ENCODE measurements around the gene SLC22A23. TPM values are rescaled to one million over a fixed set of nuclear protein-coding genes. Genes with fewer than 3 reads are reported as not detected.

SLC22A23 gene
- total and polyA plus RNA-seq, 2 experiments from 2014 or later: 6.1 to 38.3 TPM

GRCh38 chr6:3335169-3335568 lies 121.7 kb downstream of the SLC22A23 start (continued):
- TF ChIP-seq STAT1 (IDR thresholded peaks at IDR 0.05; ENCODE audit: unreplicated experiment): no peak

DNA sequence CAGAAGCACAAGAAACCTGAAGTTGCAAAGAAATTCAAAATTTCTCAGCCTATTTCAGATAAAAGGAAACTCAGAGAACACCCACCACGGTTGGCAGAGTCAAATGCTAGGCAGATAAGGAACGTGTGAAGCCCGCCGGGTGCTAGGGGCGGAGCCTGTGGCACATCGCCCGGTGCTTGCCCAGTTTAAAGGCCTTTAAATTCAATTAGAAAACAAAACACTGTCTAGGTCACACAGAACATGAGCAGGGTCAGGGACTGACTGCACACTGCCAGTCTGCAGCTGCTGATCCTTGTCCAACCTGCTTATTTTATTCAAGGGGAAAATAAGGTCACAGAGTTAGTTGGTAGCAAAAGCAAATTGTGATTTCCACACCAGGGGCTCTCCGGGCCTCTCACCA lies 122.3 kb downstream of the SLC22A23 start:
- Histone ChIP-seq H3K79me2 (replicated peaks; ENCODE audit: insufficient read depth) (peaks cover 70% of the 10 kb centered on the region), H4K20me1 (replicated peaks; ENCODE audit: insufficient read depth) (no peaks in the 10 kb centered on the region), H3K4me1 (ENCODE audit: insufficient read depth) (peaks cover 47% of the 10 kb centered on the region), H3K27ac (ENCODE audit: low read depth) (no peak overlapping the region), H3K4me2 (no peak overlapping the region), H3K9me2 (ENCODE audit: insufficient read depth) (no peaks in the 10 kb centered on the region), H3K4me3 (no peak overlapping the region), H3K36me3 (ENCODE audit: insufficient read depth) (no peaks in the 10 kb centered on the region), H3F3A (replicated peaks; ENCODE audit: low read depth) (no peaks in the 10 kb centered on the region; the same call in 1 of the 2 replicates), H3K27me3 (ENCODE audit: insufficient read depth) (no peaks in the 10 kb centered on the region), H2AFZ (no peak overlapping the region)
- DNase-seq (ENCODE audit: low spot score) (no peak), ATAC-seq (no peak)
- no peak overlapping the region for H3K4me3 Mint-ChIP-seq
- H3K36me3 Mint-ChIP-seq (ENCODE audit: low read depth): no peaks in the 10 kb centered on the region; the same call in 2 of the 3 replicates
- H3K4me1 Mint-ChIP-seq: peaks cover 85% of the 10 kb centered on the region
- H3K9me3 Mint-ChIP-seq: no peaks in the 10 kb centered on the region; the same call in 2 of the 3 replicates
- peaks cover 27% of the 10 kb centered on the region for H3K27me3 Mint-ChIP-seq (ENCODE audit: insufficient read depth, low read depth, poor library complexity)
- H3K27ac Mint-ChIP-seq: no peak overlapping the region
- no peak for TF ChIP-seq CTCF (conservative IDR thresholded peaks at IDR 0.05; ENCODE audit: low read depth in 2 of 2)
- TF ChIP-seq EZH2 (IDR thresholded peaks at IDR 0.05; ENCODE audit: low read depth, unreplicated experiment): no peak
- no peak for TF ChIP-seq POLR2AphosphoS5 (IDR thresholded peaks at IDR 0.05; ENCODE audit: low read depth)
- no peak for TF ChIP-seq CREB1 (CRISPR knock-in tag; IDR thresholded peaks at IDR 0.05; ENCODE audit: low read depth)
- TF ChIP-seq JUNB (IDR thresholded peaks at IDR 0.05; ENCODE audit: unreplicated experiment): no peak
- TF ChIP-seq, protein P1, sequence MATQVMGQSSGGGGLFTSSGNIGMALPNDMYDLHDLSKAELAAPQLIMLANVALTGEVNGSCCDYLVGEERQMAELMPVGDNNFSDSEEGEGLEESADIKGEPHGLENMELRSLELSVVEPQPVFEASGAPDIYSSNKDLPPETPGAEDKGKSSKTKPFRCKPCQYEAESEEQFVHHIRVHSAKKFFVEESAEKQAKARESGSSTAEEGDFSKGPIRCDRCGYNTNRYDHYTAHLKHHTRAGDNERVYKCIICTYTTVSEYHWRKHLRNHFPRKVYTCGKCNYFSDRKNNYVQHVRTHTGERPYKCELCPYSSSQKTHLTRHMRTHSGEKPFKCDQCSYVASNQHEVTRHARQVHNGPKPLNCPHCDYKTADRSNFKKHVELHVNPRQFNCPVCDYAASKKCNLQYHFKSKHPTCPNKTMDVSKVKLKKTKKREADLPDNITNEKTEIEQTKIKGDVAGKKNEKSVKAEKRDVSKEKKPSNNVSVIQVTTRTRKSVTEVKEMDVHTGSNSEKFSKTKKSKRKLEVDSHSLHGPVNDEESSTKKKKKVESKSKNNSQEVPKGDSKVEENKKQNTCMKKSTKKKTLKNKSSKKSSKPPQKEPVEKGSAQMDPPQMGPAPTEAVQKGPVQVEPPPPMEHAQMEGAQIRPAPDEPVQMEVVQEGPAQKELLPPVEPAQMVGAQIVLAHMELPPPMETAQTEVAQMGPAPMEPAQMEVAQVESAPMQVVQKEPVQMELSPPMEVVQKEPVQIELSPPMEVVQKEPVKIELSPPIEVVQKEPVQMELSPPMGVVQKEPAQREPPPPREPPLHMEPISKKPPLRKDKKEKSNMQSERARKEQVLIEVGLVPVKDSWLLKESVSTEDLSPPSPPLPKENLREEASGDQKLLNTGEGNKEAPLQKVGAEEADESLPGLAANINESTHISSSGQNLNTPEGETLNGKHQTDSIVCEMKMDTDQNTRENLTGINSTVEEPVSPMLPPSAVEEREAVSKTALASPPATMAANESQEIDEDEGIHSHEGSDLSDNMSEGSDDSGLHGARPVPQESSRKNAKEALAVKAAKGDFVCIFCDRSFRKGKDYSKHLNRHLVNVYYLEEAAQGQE (IDR thresholded peaks at IDR 0.05; ENCODE audit: unreplicated experiment): no peak
- TF ChIP-seq ZNF114 (CRISPR knock-in tag; IDR thresholded peaks at IDR 0.05): no peak
- TF ChIP-seq NANOG (IDR thresholded peaks at IDR 0.05; ENCODE audit: borderline replicate concordance): no peak
- no peak for TF ChIP-seq STAT1 (IDR thresholded peaks at IDR 0.05; ENCODE audit: unreplicated experiment)
- TF ChIP-seq, protein P2, sequence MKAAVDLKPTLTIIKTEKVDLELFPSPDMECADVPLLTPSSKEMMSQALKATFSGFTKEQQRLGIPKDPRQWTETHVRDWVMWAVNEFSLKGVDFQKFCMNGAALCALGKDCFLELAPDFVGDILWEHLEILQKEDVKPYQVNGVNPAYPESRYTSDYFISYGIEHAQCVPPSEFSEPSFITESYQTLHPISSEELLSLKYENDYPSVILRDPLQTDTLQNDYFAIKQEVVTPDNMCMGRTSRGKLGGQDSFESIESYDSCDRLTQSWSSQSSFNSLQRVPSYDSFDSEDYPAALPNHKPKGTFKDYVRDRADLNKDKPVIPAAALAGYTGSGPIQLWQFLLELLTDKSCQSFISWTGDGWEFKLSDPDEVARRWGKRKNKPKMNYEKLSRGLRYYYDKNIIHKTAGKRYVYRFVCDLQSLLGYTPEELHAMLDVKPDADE (IDR thresholded peaks at IDR 0.05): no peak
- TF ChIP-seq, protein P3, sequence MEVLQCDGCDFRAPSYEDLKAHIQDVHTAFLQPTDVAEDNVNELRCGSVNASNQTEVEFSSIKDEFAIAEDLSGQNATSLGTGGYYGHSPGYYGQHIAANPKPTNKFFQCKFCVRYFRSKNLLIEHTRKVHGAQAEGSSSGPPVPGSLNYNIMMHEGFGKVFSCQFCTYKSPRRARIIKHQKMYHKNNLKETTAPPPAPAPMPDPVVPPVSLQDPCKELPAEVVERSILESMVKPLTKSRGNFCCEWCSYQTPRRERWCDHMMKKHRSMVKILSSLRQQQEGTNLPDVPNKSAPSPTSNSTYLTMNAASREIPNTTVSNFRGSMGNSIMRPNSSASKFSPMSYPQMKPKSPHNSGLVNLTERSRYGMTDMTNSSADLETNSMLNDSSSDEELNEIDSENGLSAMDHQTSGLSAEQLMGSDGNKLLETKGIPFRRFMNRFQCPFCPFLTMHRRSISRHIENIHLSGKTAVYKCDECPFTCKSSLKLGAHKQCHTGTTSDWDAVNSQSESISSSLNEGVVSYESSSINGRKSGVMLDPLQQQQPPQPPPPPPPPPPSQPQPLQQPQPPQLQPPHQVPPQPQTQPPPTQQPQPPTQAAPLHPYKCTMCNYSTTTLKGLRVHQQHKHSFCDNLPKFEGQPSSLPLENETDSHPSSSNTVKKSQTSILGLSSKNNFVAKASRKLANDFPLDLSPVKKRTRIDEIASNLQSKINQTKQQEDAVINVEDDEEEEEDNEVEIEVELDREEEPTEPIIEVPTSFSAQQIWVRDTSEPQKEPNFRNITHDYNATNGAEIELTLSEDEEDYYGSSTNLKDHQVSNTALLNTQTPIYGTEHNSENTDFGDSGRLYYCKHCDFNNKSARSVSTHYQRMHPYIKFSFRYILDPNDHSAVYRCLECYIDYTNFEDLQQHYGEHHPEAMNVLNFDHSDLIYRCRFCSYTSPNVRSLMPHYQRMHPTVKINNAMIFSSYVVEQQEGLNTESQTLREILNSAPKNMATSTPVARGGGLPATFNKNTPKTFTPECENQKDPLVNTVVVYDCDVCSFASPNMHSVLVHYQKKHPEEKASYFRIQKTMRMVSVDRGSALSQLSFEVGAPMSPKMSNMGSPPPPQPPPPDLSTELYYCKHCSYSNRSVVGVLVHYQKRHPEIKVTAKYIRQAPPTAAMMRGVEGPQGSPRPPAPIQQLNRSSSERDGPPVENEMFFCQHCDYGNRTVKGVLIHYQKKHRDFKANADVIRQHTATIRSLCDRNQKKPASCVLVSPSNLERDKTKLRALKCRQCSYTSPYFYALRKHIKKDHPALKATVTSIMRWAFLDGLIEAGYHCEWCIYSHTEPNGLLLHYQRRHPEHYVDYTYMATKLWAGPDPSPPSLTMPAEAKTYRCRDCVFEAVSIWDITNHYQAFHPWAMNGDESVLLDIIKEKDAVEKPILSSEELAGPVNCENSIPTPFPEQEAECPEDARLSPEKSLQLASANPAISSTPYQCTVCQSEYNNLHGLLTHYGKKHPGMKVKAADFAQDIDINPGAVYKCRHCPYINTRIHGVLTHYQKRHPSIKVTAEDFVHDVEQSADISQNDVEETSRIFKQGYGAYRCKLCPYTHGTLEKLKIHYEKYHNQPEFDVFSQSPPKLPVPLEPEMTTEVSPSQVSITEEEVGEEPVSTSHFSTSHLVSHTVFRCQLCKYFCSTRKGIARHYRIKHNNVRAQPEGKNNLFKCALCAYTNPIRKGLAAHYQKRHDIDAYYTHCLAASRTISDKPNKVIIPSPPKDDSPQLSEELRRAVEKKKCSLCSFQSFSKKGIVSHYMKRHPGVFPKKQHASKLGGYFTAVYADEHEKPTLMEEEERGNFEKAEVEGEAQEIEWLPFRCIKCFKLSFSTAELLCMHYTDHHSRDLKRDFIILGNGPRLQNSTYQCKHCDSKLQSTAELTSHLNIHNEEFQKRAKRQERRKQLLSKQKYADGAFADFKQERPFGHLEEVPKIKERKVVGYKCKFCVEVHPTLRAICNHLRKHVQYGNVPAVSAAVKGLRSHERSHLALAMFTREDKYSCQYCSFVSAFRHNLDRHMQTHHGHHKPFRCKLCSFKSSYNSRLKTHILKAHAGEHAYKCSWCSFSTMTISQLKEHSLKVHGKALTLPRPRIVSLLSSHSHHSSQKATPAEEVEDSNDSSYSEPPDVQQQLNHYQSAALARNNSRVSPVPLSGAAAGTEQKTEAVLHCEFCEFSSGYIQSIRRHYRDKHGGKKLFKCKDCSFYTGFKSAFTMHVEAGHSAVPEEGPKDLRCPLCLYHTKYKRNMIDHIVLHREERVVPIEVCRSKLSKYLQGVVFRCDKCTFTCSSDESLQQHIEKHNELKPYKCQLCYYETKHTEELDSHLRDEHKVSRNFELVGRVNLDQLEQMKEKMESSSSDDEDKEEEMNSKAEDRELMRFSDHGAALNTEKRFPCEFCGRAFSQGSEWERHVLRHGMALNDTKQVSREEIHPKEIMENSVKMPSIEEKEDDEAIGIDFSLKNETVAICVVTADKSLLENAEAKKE (CRISPR knock-in tag; IDR thresholded peaks at IDR 0.05): no peak
- no peak for TF ChIP-seq EZH2phosphoT487 (IDR thresholded peaks at IDR 0.05; ENCODE audit: unreplicated experiment)
- TF ChIP-seq ZNF331 (CRISPR knock-in tag; IDR thresholded peaks at IDR 0.05; ENCODE audit: low read depth): no peak
